HCT116 (cell line): Measurements from ENCODE around the gene UGT1A7. TPM values are rescaled to one million over a fixed set of nuclear protein-coding genes. Genes with fewer than 3 reads are reported as not detected.

Experiments
- ATAC-seq: fragments of 200-7000 bp; cut with Tn5 transposase; 2 replicates; pipeline ENCODE4 v1.9.1; 2020; ENCODE audit warnings: mild to moderate bottlenecking, moderate library complexity
- BruUV-seq: library from RNA; stranded (reverse); fragments of 400-500 nt; replicated peaks from 2 replicates; lab custom pipeline; 2021; lab: Mats Ljungman, UMichigan
- CTCF ChIA-PET: fragments of 300-600 bp; sonication (Branson Sonifier 250); formaldehyde crosslinking; loops from one replicate; lab custom pipeline; 2021; ENCODE audit warnings: antibody characterized with exemption; lab: Charles Lee
- POLR2A ChIA-PET: fragments of 300-600, 350-600 bp; sonication (Branson Sonifier 250); formaldehyde crosslinking; loops from one replicate; lab custom pipeline; 2021; ENCODE audit warnings: antibody characterized with exemption; lab: Charles Lee
- RAD21 ChIA-PET, 2 experiments: fragments of 300-600 bp; sonication (Branson Sonifier 250); formaldehyde crosslinking; loops; one replicate each; lab custom pipeline; 2023; ENCODE audit warnings: low total read pairs in 2 of 2; ENCODE audit not compliant: uncharacterized antibody in 2 of 2, unreplicated experiment in 2 of 2, low non-redundant PET in 1 of 2; lab: Charles Lee
- DNase-seq: peaks from one replicate; pipeline ENCODE4 v3.0.0-alpha.2; 2010; ENCODE audit warnings: low read depth, low spot score
- H2AFZ ChIP-seq: fragments of 200-600 bp; shearing (Covaris generic), sonication (generic); 2 replicates; pipeline ENCODE4 v1.6.1; 2017; ENCODE audit warnings: low read depth, mixed run types, mixed read lengths, antibody characterized with exemption, low read length; ENCODE audit not compliant: poor library complexity, severe bottlenecking
- H3K27ac ChIP-seq: 2 replicates; pipeline ENCODE4 v1.5.1; 2012; ENCODE audit warnings: low read depth, low read length
- H3K27me3 ChIP-seq: fragments of 200-600 bp; sonication (generic); 2 replicates; pipeline ENCODE4 v1.6.1; 2016; ENCODE audit warnings: mixed run types, low read length, mixed read lengths; ENCODE audit not compliant: insufficient read depth
- H3K36me3 ChIP-seq, 2 experiments: fragments of 200-500 bp in 1 of 2; fragments of 200-600 bp in 1 of 2; sonication (Bioruptor generic) in 1 of 2; sonication (generic) in 1 of 2; 2 replicates each; pipeline versions ENCODE4 v1.5.1 to v1.6.1; 2014 to 2016; ENCODE audit warnings: low read length in 2 of 2, inconsistent platforms in 1 of 2, mixed read lengths in 1 of 2, mixed run types in 1 of 2; ENCODE audit not compliant: insufficient read depth in 2 of 2, control insufficient read depth in 1 of 2
- H3K4me1 ChIP-seq, 2 experiments: fragments of 200-600 bp in 1 of 2; sonication (generic) in 1 of 2; 2 replicates each; pipeline versions ENCODE4 v1.5.1 to v1.6.1; 2012 to 2017; ENCODE audit warnings: low read length in 2 of 2, inconsistent platforms in 1 of 2, mild to moderate bottlenecking in 1 of 2, mixed read lengths in 1 of 2, mixed run types in 1 of 2, moderate library complexity in 1 of 2; ENCODE audit not compliant: insufficient read depth in 2 of 2, control insufficient read depth in 1 of 2
- H3K4me2 ChIP-seq: fragments of 200-600 bp; sonication (generic); 2 replicates; pipeline ENCODE4 v1.6.1; 2017; ENCODE audit warnings: mixed run types, low read length, mixed read lengths
- H3K4me3 ChIP-seq, 2 experiments: fragments of 200-600 bp in 1 of 2; sonication (generic) in 1 of 2; replicated peaks in 1 of 2; 2 replicates each; pipeline ENCODE4 v1.5.1; 2011 to 2016; ENCODE audit warnings: low read length in 2 of 2, control low read depth in 1 of 2, low read depth in 1 of 2, mild to moderate bottlenecking in 1 of 2, mixed read lengths in 1 of 2, mixed run types in 1 of 2
- H3K79me2 ChIP-seq: fragments of 200-600 bp; sonication (generic); 2 replicates; pipeline ENCODE4 v1.6.1; 2017; ENCODE audit warnings: mild to moderate bottlenecking, mixed run types, low read length, moderate library complexity, mixed read lengths; ENCODE audit not compliant: insufficient read depth
- H3K9ac ChIP-seq: fragments of 200-600 bp; sonication (generic); 2 replicates; pipeline ENCODE4 v1.6.1; 2016; ENCODE audit warnings: low read length, mixed read lengths
- H3K9me2 ChIP-seq: fragments of 200-600 bp; sonication (generic), shearing (Covaris generic); 2 replicates; pipeline ENCODE4 v1.6.1; 2017; ENCODE audit warnings: mixed run types, mild to moderate bottlenecking, moderate library complexity; ENCODE audit not compliant: insufficient read depth
- H3K9me3 ChIP-seq, 2 experiments: fragments of 200-500 bp in 1 of 2; fragments of 200-600 bp in 1 of 2; sonication (Bioruptor generic) in 1 of 2; sonication (generic) in 1 of 2; 2 replicates each; pipeline ENCODE4 v1.6.1; 2014 to 2017; ENCODE audit warnings: low read length in 2 of 2, mixed read lengths in 2 of 2, inconsistent platforms in 1 of 2, low read depth in 1 of 2, mild to moderate bottlenecking in 1 of 2, mixed run types in 1 of 2, moderate library complexity in 1 of 2; ENCODE audit not compliant: control insufficient read depth in 1 of 2, insufficient read depth in 1 of 2
- H4K20me1 ChIP-seq: fragments of 200-600 bp; sonication (generic), shearing (Covaris generic); 2 replicates; pipeline ENCODE4 v1.6.1; 2017; ENCODE audit warnings: mixed run types, mild to moderate bottlenecking, moderate library complexity; ENCODE audit not compliant: insufficient read depth
- ATF3 ChIP-seq: IDR thresholded peaks from 2 replicates; pipeline ENCODE4 v1.6.1; 2012
- ELF1 ChIP-seq: IDR thresholded peaks from 2 replicates; pipeline ENCODE4 v1.6.1; 2012; ENCODE audit warnings: low read depth, borderline replicate concordance
- FOSL1 ChIP-seq: IDR thresholded peaks from 2 replicates; pipeline ENCODE4 v1.6.1; 2012; ENCODE audit warnings: low read depth
- JUND ChIP-seq: IDR thresholded peaks from 2 replicates; pipeline ENCODE4 v1.6.1; 2012
- POLR2AphosphoS5 ChIP-seq: IDR thresholded peaks from 2 replicates; pipeline ENCODE4 v1.6.1; 2011; ENCODE audit warnings: mild to moderate bottlenecking, low read depth, low read length, moderate library complexity
- RAD21 ChIP-seq: IDR thresholded peaks from 2 replicates; pipeline ENCODE4 v1.6.1; 2012; ENCODE audit warnings: low read depth, mild to moderate bottlenecking
- REST ChIP-seq: IDR thresholded peaks from 2 replicates; pipeline ENCODE4 v1.6.1; 2012; ENCODE audit warnings: low read depth
- SIN3A ChIP-seq: IDR thresholded peaks from 2 replicates; pipeline ENCODE4 v1.6.1; 2012; ENCODE audit warnings: low read depth
- SP1 ChIP-seq: IDR thresholded peaks from 2 replicates; pipeline ENCODE4 v1.6.1; 2012; ENCODE audit warnings: low read depth
- ZBTB33 ChIP-seq: IDR thresholded peaks from 2 replicates; pipeline ENCODE4 v1.6.1; 2011; ENCODE audit warnings: mild to moderate bottlenecking, low read length, moderate library complexity; ENCODE audit not compliant: insufficient replicate concordance; ENCODE audit errors: extremely low read depth
- ZFX ChIP-seq: fragments of 450-650 bp; IDR thresholded peaks from 2 replicates; pipeline ENCODE4 v1.6.1; 2017
- ZNF274 ChIP-seq: fragments of 200-500 bp; sonication (Bioruptor generic); IDR thresholded peaks from 2 replicates; pipeline ENCODE4 v1.6.1; 2014; ENCODE audit warnings: mild to moderate bottlenecking, low read depth, low read length, inconsistent platforms
- intact Hi-C: fragments of 100-400 bp; cut with micrococcal nuclease; formaldehyde crosslinking; loops from 2 replicates; pipeline ENCODE4 v1.10.0; 2022
- total RNA-seq: library from RNA; stranded (reverse); gene quantifications from one replicate; pipeline ENCODE4 v1.2.1, GENCODE V29; 2021; ENCODE audit not compliant: unreplicated experiment

The UGT1A7 gene
- total RNA-seq, 1 experiment from 2014 or later: not detected

GRCh38 chr2:233756429-233757081 is 74.9 kb downstream of the UGT1A7 start:
- no peaks in the 10 kb centered on the region for H3K9me2 ChIP-seq
- TF ChIP-seq POLR2AphosphoS5 (no peak), ELF1 (no peak), FOSL1 (no peak), ZBTB33 (no peak), REST (no peak), ZFX (no peak), ZNF274 (no peak), JUND (no peak), RAD21 (no peak), ATF3 (no peak), SP1 (no peak), SIN3A (no peak)
- intact Hi-C loops: no loop called here
- no peak overlapping the region for H3K4me2 ChIP-seq
- no TSS peak for BruUV-seq
- no peak overlapping the region for H2AFZ ChIP-seq
- POLR2A ChIA-PET: no interaction called here
- CTCF ChIA-PET: no interaction called here
- H3K4me1 ChIP-seq: no peaks in the 10 kb centered on the region
- no peaks in the 10 kb centered on the region for H4K20me1 ChIP-seq
- no peak for DNase-seq
- no peaks in the 10 kb centered on the region for H3K27me3 ChIP-seq
- H3K79me2 ChIP-seq: no peaks in the 10 kb centered on the region
- H3K27ac ChIP-seq: no peak overlapping the region
- H3K4me3 ChIP-seq: no peak overlapping the region
- no peak for ATAC-seq
- no peaks in the 10 kb centered on the region for H3K9me3 ChIP-seq
- RAD21 ChIA-PET: no interaction called here
- H3K36me3 ChIP-seq: no peaks in the 10 kb centered on the region
- H3K9ac ChIP-seq: no peak overlapping the region
